ENCODE data around the gene NPTX1.

Gene NPTX1

GRCh38 chr17:80478487-80479245, 2.3 kb upstream of the NPTX1 start:
- DNase-seq (ENCODE audit: low read depth, low spot score): no peak

- no peak for DNase-seq (ENCODE audit: low read depth, low spot score)
These were observed 1.5 kb upstream of the NPTX1 start for GRCh38 chr17:80477647-80478478.

GRCh38 chr17:80476877-80477646, 655 bp upstream of the NPTX1 start:
- DNase-seq (ENCODE audit: low read depth, low spot score): no peak

- no peak for DNase-seq (ENCODE audit: low read depth, low spot score)
These were observed 1.2 kb downstream of the NPTX1 start for GRCh38 chr17:80474961-80475909.

GRCh38 chr17:80474231-80474960, 2.0 kb downstream of the NPTX1 start:
- DNase-seq (ENCODE audit: low read depth, low spot score): no peak

GRCh38 chr17:80473701-80474100, 2.7 kb downstream of the NPTX1 start:
- DNase-seq (ENCODE audit: low read depth, low spot score): no peak

- DNase-seq (ENCODE audit: low read depth, low spot score): no peak
These were observed 3.4 kb downstream of the NPTX1 start for GRCh38 chr17:80472996-80473395.

- no peak for DNase-seq (ENCODE audit: low read depth, low spot score)
These were observed 4.5 kb downstream of the NPTX1 start for GRCh38 chr17:80471922-80472321.

GRCh38 chr17:80470603-80471002, 5.8 kb downstream of the NPTX1 start:
- no peak for DNase-seq (ENCODE audit: low read depth, low spot score)

GRCh38 chr17:80469667-80470066, 6.7 kb downstream of the NPTX1 start:
- DNase-seq (ENCODE audit: low read depth, low spot score): no peak

GRCh38 chr17:80468781-80469493, 7.5 kb downstream of the NPTX1 start:
- no peak for DNase-seq (ENCODE audit: low read depth, low spot score)

- DNase-seq (ENCODE audit: low read depth, low spot score): no peak
These were observed 8.2 kb downstream of the NPTX1 start for GRCh38 chr17:80468242-80468641.

GRCh38 chr17:80466188-80466705, 10.2 kb downstream of the NPTX1 start:
- no peak for DNase-seq (ENCODE audit: low read depth, low spot score)

GRCh38 chr17:80465327-80465974, 11.0 kb downstream of the NPTX1 start:
- DNase-seq (ENCODE audit: low read depth, low spot score): no peak

- DNase-seq (ENCODE audit: low read depth, low spot score): no peak
These were observed 11.9 kb downstream of the NPTX1 start for GRCh38 chr17:80464486-80464885.

GRCh38 chr17:80463784-80464400, 12.5 kb downstream of the NPTX1 start:
- no peak for DNase-seq (ENCODE audit: low read depth, low spot score)

GRCh38 chr17:80461528-80462160, 14.8 kb downstream of the NPTX1 start:
- DNase-seq (ENCODE audit: low read depth, low spot score): no peak

GRCh38 chr17:80460429-80460834, 16.0 kb downstream of the NPTX1 start:
- no peak for DNase-seq (ENCODE audit: low read depth, low spot score)

All from brain pericyte (primary cell).